Inferior parietal cortex (tissue), 1 donor: ENCODE results near the gene DGCR8.

Experiments
- DNase-seq: peaks from one replicate; pipeline ENCODE4 v3.0.0-alpha.2; 2016; ENCODE audit errors: extremely low spot score

Gene DGCR8

GRCh38 chr22:20079745-20080444 lies at the start of gene DGCR8:
DGCR8 (plus strand) TSS chr22:20080241; CDS start chr22:20085964, 5,723 bp downstream.
- DNase-seq: peak; percentile 96

GRCh38 chr22:20031732-20032406 lies 48.2 kb upstream of the DGCR8 start:
- DNase-seq: no peak

DNA sequence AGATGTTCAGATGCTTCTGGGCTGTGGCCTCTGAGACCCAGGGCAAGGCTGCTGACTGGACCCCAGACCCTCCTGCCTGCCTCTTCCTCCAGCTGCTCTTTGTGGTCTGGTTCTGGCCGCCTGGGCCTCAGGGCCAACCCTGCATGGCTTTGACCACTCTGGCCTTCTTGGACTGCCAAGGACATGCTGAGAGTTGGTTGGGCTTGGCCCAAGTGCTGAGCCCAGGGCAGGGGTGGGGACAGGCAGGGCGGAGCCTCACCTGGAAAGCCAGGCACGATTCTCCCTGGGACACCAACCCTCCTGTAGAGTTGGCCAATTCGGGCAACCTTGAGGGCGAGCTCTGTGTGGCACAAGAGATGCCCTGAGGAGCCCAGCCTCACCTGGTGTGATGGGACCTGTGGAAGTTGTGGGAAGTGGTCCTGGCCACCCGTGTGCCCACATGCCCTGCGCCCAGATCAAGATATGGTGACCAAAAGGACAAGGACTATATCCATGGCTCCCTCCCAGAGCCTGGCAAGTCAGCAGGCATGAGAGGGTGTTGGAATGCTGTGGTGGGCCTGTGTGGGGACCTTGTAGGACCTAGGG lies 47.5 kb upstream of the DGCR8 start:
- no peak for DNase-seq

GRCh38 chr22:20033045-20033706 lies 46.9 kb upstream of the DGCR8 start:
- DNase-seq: no peak

- no peak for DNase-seq
These were observed 45.9 kb upstream of the DGCR8 start for GRCh38 chr22:20034143-20034542.

- DNase-seq: no peak
These were observed 44.5 kb upstream of the DGCR8 start for GRCh38 chr22:20035375-20036083.

DNA sequence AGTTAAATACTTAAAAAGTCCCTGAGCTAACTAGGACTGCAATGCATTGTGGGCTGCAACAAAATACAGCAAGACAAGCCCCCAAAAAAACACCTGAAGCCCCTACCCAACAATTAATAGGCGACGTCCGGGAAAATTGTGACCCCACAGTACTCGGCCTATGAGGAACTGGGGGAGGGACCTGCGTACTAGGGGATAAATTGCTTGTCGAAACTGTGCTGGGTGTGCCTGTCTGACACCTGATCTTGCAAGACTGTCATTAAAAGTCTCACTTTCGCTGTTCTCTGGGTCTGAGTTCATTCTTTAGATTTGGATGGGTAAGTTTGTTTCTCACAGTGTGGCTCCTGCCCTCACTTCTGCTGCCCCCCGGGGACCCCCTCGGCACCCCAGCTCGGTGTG lies 44.0 kb upstream of the DGCR8 start:
- DNase-seq: no peak

- DNase-seq: no peak
These were observed 43.3 kb upstream of the DGCR8 start for GRCh38 chr22:20036535-20037392.

DNA sequence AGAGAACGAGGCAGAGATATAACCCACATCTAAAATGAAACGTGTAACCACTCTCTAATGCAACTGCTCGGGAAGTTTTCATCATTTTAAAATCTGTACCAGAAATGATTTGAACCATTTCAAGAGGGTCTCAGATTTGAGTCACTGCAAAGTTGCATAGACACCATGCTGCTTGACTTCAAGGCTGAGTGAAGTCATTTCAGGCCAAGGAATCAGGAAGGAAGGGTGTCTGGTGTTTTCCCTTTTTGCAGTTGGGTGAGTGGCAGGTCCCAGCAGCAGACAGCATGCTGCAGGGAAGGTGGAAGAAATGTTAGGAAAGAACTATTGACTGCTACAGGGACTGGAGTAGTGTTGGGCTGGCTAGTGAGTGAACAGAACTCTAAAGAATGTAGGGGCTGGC lies 42.6 kb upstream of the DGCR8 start:
- no peak for DNase-seq

- no peak for DNase-seq
These were observed 41.5 kb upstream of the DGCR8 start for GRCh38 chr22:20038574-20038973.

DNA sequence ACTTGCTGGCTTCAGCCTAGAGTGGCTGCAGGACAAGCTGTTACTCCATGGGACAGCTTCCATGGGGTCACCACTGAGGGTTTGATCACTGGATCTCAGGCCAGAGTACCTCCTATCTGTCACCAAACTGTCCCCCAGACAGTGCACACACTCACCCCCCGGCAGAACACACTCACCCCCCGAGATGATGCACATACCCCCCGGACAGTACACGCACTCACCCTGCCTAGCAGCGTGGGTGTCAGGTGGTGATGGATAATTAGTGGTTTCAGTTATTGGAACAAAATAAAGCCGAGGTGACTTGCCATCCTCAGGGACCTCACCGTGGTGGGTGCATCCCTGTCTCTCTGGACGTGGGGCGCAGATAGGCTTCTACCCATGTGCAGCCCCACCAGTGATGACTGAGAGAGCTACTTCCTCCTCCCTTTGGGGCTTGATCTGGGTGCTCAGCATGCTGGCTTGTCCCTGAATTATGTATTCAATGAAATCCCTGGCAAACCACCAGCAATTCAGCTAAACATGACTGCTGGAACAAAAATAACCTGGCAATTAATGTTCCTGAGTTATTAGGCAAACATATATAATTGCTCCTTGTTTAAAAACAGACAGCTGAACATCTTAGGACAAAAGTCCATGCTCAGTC lies 40.2 kb upstream of the DGCR8 start:
- no peak for DNase-seq

DNA sequence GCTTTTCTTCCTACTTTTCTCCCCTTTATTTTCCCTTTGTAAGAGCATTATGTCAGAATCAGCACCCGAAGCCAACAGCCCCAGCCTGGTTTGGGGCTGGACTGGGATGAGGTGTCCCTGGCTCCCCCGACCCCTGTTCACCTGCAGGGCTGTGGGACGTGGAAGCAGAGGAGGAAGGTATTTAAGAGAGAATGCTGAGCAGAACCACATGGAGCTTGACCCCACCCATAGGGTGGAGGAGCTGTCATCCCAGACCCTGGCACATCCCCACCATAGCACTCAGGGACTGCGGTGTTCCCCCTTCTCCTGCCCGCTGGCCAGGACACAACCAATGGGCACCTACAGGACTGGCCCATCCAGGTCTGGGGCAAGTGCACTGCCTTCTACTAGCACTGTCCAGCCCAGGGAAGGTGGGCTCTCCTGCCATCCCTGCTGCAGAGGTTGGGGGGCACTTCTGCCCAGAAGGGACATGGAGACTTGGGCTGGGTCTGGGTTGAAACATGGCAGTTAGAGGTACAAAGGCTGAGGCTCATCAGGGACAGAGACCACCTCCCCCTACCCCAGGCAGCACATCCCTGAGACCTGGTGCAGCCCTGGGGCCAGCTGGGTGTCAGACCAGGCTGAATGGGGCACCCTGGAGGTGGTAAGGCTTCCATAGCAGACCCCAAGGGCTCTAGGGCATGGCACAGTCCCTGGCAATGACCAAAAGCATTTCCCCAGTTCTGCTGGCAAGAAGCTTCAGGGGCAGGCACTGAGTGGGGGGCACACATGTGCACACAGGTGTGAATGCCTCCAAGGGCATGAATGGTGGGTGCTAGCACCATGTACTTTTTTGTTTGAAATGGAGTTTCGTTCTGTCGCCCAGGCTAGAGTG lies 39.5 kb upstream of the DGCR8 start:
- DNase-seq: no peak

DNA sequence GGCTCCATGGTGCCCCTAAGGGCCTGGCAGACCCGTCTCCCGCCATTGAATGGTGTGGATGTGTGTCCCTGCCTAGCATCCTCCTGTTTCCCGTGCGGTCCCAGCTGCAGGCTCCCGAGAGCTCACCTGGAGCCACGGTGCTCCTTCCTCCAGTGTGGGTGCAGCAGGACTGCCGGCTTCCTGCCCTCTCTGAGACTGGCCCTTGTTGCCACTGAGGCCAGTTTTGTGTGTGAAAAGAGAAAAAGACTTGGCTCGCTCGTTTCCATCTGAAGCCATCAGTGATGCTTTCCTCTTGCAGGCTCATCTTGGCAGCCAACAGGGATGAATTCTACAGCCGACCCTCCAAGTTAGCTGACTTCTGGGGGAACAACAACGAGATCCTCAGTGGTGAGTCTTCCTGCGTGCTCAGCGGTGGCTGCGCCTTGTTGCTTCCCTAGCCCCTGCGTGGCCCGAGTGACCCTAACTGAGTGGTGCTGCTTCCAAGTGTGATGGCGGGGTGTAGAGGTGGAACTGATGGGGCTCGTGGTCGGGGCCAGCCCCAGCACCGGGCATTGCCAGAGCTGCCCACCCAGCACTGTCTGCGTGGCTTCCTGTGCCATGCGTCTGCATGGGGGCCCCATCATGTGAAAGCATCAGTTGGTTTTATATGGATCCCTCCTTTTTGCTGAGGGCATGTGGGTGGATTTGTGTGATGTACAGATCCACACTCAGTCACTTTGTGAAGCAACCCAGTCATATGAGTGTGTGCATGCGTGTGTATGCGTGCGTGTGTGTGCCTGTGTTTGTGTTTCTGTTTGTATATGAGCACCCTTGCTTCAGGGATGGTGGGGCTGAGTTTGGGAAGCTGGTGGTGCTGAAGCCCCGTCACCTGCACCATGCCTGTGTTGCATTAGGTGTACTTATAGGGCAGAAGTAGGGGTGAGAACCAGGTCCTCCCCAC lies 36.7 kb upstream of the DGCR8 start:
- no peak for DNase-seq

GRCh38 chr22:20043997-20044342 lies 36.1 kb upstream of the DGCR8 start:
- no peak for DNase-seq

DNA sequence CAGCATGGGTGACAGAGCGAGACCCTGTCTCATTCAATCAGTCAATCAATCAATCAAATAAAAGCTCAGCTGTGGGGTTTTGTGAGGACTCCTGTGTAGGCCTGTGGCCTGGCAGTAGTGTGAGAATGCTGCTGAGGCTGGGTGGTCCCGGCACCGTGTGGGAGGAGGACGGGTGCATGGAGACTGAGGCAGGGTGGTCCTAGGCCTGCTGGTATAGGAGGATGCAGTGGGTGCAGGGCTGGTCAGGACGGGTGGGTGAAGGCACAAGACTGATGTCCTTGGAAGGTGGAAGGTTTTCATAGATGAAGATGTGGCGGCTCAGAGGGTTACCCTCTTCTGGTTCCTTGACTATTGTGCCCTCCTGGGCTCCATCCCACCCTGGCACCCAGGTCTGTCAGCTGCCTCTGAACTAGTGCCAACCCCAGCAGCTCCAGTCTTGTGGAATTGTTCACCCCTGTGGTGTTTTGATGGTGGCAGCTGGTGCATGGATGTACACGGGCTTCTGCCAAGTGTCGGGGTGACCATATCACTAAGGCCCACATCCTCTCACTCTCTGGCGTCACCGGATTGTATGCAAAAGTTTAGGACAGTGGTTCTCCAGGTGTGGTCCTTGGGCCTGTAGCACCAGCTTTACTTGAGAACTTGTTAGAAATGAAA lies 35.4 kb upstream of the DGCR8 start:
- no peak for DNase-seq

DNA sequence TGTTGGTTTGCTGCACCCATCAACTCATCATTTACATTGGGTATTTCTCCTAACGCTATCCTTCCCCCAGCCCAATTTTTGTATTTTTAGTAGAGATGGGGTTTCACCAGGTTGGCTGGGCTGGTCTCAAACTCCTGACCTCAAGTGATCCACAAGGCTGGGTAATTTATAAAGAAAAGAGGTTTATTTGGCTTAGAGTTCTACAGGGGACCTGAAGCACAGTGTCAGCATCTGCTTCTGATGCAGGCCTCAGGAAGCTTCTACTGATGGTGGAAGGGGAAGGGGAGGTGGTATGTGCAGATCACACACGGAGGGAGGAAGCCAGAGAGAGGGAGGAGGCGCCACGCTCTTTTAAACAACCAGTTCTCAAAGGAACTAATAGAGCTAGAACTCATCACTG lies 33.3 kb upstream of the DGCR8 start:
- DNase-seq: no peak

DNA sequence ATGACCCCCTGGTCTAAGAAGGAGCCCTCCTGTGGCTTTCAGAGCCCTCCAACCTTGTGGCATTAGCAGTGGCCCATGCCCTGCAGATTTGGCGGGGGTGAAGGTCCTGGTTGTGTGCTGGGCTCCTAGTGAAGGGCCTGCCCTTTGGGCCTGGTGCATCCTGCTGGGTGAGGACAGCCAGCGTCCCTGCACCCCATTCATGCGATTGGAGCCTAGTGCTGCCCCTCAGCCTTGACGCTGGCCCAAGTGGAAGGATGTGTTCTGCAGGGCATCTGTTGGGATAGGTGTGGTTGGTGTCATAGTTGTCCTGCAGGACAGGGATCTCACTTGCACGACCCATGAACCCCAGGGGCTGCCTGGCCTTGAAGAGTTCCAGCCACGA lies 28.1 kb upstream of the DGCR8 start:
- no peak for DNase-seq
